Endothelial cell (in vitro differentiated cells): ENCODE data around the gene GLOD4. TPM values are rescaled to one million over a fixed set of nuclear protein-coding genes. Genes with fewer than 3 reads are reported as not detected.

ENCODE experiments used
- DNase-seq: peaks from one replicate; pipeline ENCODE4 v3.0.0; 2021; ENCODE audit warnings: low spot score
- H3K27ac Mint-ChIP-seq: one replicate; pipeline ENCODE4 v1.8.0; 2021; ENCODE audit warnings: mixed read lengths, inconsistent platforms; ENCODE audit not compliant: unreplicated experiment
- H3K27me3 Mint-ChIP-seq: one replicate; pipeline ENCODE4 v1.8.0; 2021; ENCODE audit warnings: mild to moderate bottlenecking, moderate library complexity, mixed read lengths, inconsistent platforms; ENCODE audit not compliant: unreplicated experiment
- H3K36me3 Mint-ChIP-seq: one replicate; pipeline ENCODE4 v1.8.0; 2021; ENCODE audit warnings: mild to moderate bottlenecking, low read depth, mixed read lengths, inconsistent platforms; ENCODE audit not compliant: unreplicated experiment
- H3K4me1 Mint-ChIP-seq: one replicate; pipeline ENCODE4 v1.8.0; 2021; ENCODE audit warnings: mild to moderate bottlenecking, mixed read lengths, inconsistent platforms; ENCODE audit not compliant: unreplicated experiment
- H3K4me3 Mint-ChIP-seq: one replicate; pipeline ENCODE4 v1.8.0; 2021; ENCODE audit warnings: mild to moderate bottlenecking, mixed read lengths, inconsistent platforms; ENCODE audit not compliant: unreplicated experiment
- H3K9me3 Mint-ChIP-seq: one replicate; pipeline ENCODE4 v1.8.0; 2021; ENCODE audit warnings: mixed read lengths, inconsistent platforms; ENCODE audit not compliant: unreplicated experiment
- CTCF ChIP-seq: fragments of 200-600 bp; sonication (generic); IDR thresholded peaks from one replicate; pipeline ENCODE4 v1.5.0; 2021; ENCODE audit warnings: antibody characterized with exemption; ENCODE audit not compliant: unreplicated experiment
- total RNA-seq: library from RNA; stranded (reverse); fragmentation: NEBNext Ultra II Directional; extraction: Animal tissue kit (Norgen Biotek cat#: 25700); gene quantifications from one replicate; pipeline ENCODE4 v1.2.1, GENCODE V29; 2021; ENCODE audit not compliant: unreplicated experiment

Gene GLOD4
- total RNA-seq, 1 donor from 2014 or later, result 93.9 TPM

GRCh38 chr17:797236-797840 is 15.3 kb upstream of the GLOD4 start:
- Mint-ChIP-seq H3K4me1 (peaks cover 22% of the 10 kb centered on the region), H3K4me3 (no peak overlapping the region), H3K27me3 (peaks cover 3% of the 10 kb centered on the region), H3K36me3 (peaks cover 19% of the 10 kb centered on the region), H3K9me3 (no peaks in the 10 kb centered on the region), H3K27ac (no peak overlapping the region)
- DNase-seq, result no peak
- TF ChIP-seq CTCF, result no peak

- H3K4me3 Mint-ChIP-seq, result no peak overlapping the region
- H3K9me3 Mint-ChIP-seq, result no peaks in the 10 kb centered on the region
- peaks cover 17% of the 10 kb centered on the region for H3K36me3 Mint-ChIP-seq
- no peak for DNase-seq
- H3K27me3 Mint-ChIP-seq, result peaks cover 5% of the 10 kb centered on the region
- H3K4me1 Mint-ChIP-seq, result peaks cover 25% of the 10 kb centered on the region
- no peak overlapping the region for H3K27ac Mint-ChIP-seq
- TF ChIP-seq CTCF, result no peak
Measured at GRCh38 chr17:796609-797008, 14.5 kb upstream of the GLOD4 start.

GRCh38 chr17:795721-796120 is 13.6 kb upstream of the GLOD4 start:
- Mint-ChIP-seq H3K4me3 (no peak overlapping the region), H3K27ac (peak overlapping the region; percentile 89), H3K4me1 (peaks cover 27% of the 10 kb centered on the region), H3K9me3 (no peaks in the 10 kb centered on the region), H3K27me3 (peaks cover 9% of the 10 kb centered on the region), H3K36me3 (peaks cover 25% of the 10 kb centered on the region)
- no peak for TF ChIP-seq CTCF
- DNase-seq, result no peak

- Mint-ChIP-seq H3K27me3 (peaks cover 9% of the 10 kb centered on the region), H3K4me1 (peaks cover 27% of the 10 kb centered on the region), H3K36me3 (peaks cover 25% of the 10 kb centered on the region), H3K27ac (peak overlapping the region; percentile 89), H3K9me3 (no peaks in the 10 kb centered on the region), H3K4me3 (no peak overlapping the region)
- no peak for DNase-seq
- TF ChIP-seq CTCF, result no peak
Measured at GRCh38 chr17:795276-795675, 13.2 kb upstream of the GLOD4 start.

GRCh38 chr17:794876-795275 is 12.8 kb upstream of the GLOD4 start:
- TF ChIP-seq CTCF, result peak; percentile 73
- Mint-ChIP-seq H3K4me1 (peaks cover 25% of the 10 kb centered on the region), H3K27ac (peak overlapping the region; percentile 89), H3K27me3 (peaks cover 9% of the 10 kb centered on the region), H3K36me3 (peaks cover 25% of the 10 kb centered on the region), H3K9me3 (no peaks in the 10 kb centered on the region), H3K4me3 (peak overlapping the region; percentile 1)
- DNase-seq, result peak; percentile 74
